H1 (cell line): ENCODE results near the gene MAPKAP1. TPM values are rescaled to one million over a fixed set of nuclear protein-coding genes. Genes with fewer than 3 reads are reported as not detected.

Experiments
- CTCF ChIA-PET: fragments of 300-600 bp; sonication (Branson Sonifier 250); formaldehyde crosslinking; loops from one replicate; lab custom pipeline; 2021; ENCODE audit not compliant: partially characterized antibody; lab: Charles Lee
- POLR2A ChIA-PET: fragments of 300-600 bp; sonication (Branson Sonifier 250); formaldehyde crosslinking; loops from one replicate; lab custom pipeline; 2021; ENCODE audit warnings: inconsistent platforms; ENCODE audit not compliant: partially characterized antibody; lab: Charles Lee
- DNase-seq, 2 experiments: peaks; one replicate each; pipeline versions ENCODE4 v3.0.0 to v3.0.0-alpha.2; 2010 to 2022; ENCODE audit warnings: low spot score in 2 of 2, low read depth in 1 of 2, mixed read lengths in 1 of 2
- FAIRE-seq: peaks from 2 replicates; lab custom pipeline; 2011; peaks lifted over from hg19 to GRCh38; lab: Jason Lieb, UNC
- H2AFZ ChIP-seq: 2 replicates; pipeline ENCODE4 v1.8.1; 2012; ENCODE audit warnings: low read length, inconsistent platforms
- H2AK5ac ChIP-seq: 2 replicates; pipeline ENCODE4 v1.6.1; 2013; ENCODE audit warnings: low read depth, low read length
- H2BK120ac ChIP-seq: replicated peaks from 2 replicates; pipeline ENCODE3; 2013; ENCODE audit warnings: low read depth, low read length, inconsistent platforms
- H2BK12ac ChIP-seq: 2 replicates; pipeline ENCODE4 v1.6.1; 2013; ENCODE audit warnings: low read depth, low read length
- H2BK15ac ChIP-seq: 2 replicates; pipeline ENCODE4 v1.6.1; 2013; ENCODE audit warnings: low read length
- H2BK20ac ChIP-seq: 2 replicates; pipeline ENCODE4 v1.6.1; 2013; ENCODE audit warnings: low read length
- H2BK5ac ChIP-seq: 2 replicates; pipeline ENCODE4 v1.6.1; 2013; ENCODE audit warnings: low read depth, low read length
- H3K14ac ChIP-seq: 2 replicates; pipeline ENCODE4 v1.6.1; 2013; ENCODE audit warnings: inconsistent platforms; ENCODE audit not compliant: insufficient read length
- H3K18ac ChIP-seq: 2 replicates; pipeline ENCODE4 v1.6.1; 2013; ENCODE audit warnings: low read length; ENCODE audit errors: extremely low read depth
- H3K23ac ChIP-seq: 2 replicates; pipeline ENCODE4 v1.6.1; 2013; ENCODE audit warnings: inconsistent platforms; ENCODE audit not compliant: insufficient read length
- H3K23me2 ChIP-seq: 2 replicates; pipeline ENCODE4 v1.6.1; 2013; ENCODE audit warnings: low read depth, low read length
- H3K27ac ChIP-seq: 2 replicates; pipeline ENCODE4 v1.6.1; 2011; ENCODE audit warnings: low read depth, low read length, inconsistent platforms
- H3K27me3 ChIP-seq, 4 experiments: replicated peaks in 1 of 4; 1 replicate in 1 of 4; 2 replicates in 3 of 4; pipeline versions ENCODE4 v1.6.1 to v1.8.1; 2011 to 2013; ENCODE audit warnings: low read length in 3 of 4, mild to moderate bottlenecking in 3 of 4, inconsistent platforms in 2 of 4, mixed read lengths in 2 of 4, moderate library complexity in 1 of 4; ENCODE audit not compliant: control insufficient read depth in 3 of 4, insufficient read depth in 3 of 4; ENCODE audit errors: extremely low read depth in 1 of 4
- H3K36me3 ChIP-seq, 4 experiments: 2 replicates each; pipeline versions ENCODE4 v1.6.1 to v1.8.1; 2011 to 2013; ENCODE audit warnings: mild to moderate bottlenecking in 4 of 4, low read length in 3 of 4, moderate library complexity in 2 of 4, control low read depth in 1 of 4, inconsistent platforms in 1 of 4; ENCODE audit not compliant: insufficient read depth in 4 of 4, control insufficient read depth in 2 of 4
- H3K4ac ChIP-seq: replicated peaks from 2 replicates; pipeline ENCODE3; 2013; ENCODE audit warnings: low read length, low read depth, mixed read lengths, inconsistent platforms; ENCODE audit not compliant: insufficient read length
- H3K4me1 ChIP-seq, 4 experiments: replicated peaks in 1 of 4; 1 replicate in 1 of 4; 2 replicates in 3 of 4; pipeline versions ENCODE4 v1.6.1 to v1.8.1; 2011 to 2013; ENCODE audit warnings: low read length in 3 of 4, inconsistent platforms in 2 of 4, mixed read lengths in 1 of 4; ENCODE audit not compliant: insufficient read depth in 4 of 4, control insufficient read depth in 3 of 4
- H3K4me2 ChIP-seq, 2 experiments: 2 replicates each; pipeline versions ENCODE4 v1.6.1 to v1.8.1; 2011 to 2013; ENCODE audit warnings: low read depth in 2 of 2, low read length in 2 of 2, control low read depth in 1 of 2, inconsistent platforms in 1 of 2, mild to moderate bottlenecking in 1 of 2; ENCODE audit not compliant: insufficient read depth in 1 of 2
- H3K4me3 ChIP-seq, 4 experiments: fragments of 200-600, 300-600 bp in 1 of 4; sonication (generic), shearing (Covaris generic), sonication (Bioruptor Twin) in 1 of 4; 2 replicates each; pipeline versions ENCODE4 v1.5.1 to v1.8.1; 2011 to 2016; ENCODE audit warnings: low read length in 4 of 4, low read depth in 3 of 4, control low read depth in 2 of 4, inconsistent platforms in 2 of 4, mild to moderate bottlenecking in 2 of 4, mixed read lengths in 1 of 4, moderate library complexity in 1 of 4; ENCODE audit not compliant: insufficient read depth in 2 of 4; ENCODE audit errors: extremely low read depth in 1 of 4
- H3K56ac ChIP-seq: replicated peaks from 2 replicates; pipeline ENCODE3; 2013; ENCODE audit warnings: low read depth, mild to moderate bottlenecking, mixed read lengths, low read length, inconsistent platforms; ENCODE audit not compliant: insufficient read length
- H3K79me1 ChIP-seq: 2 replicates; pipeline ENCODE4 v1.6.1; 2013; ENCODE audit warnings: low read depth, low read length, control low read depth
- H3K79me2 ChIP-seq, 2 experiments: 2 replicates each; pipeline versions ENCODE4 v1.6.1 to v1.8.1; 2012 to 2013; ENCODE audit warnings: low read length in 2 of 2, mild to moderate bottlenecking in 2 of 2, inconsistent platforms in 1 of 2; ENCODE audit not compliant: insufficient read depth in 2 of 2, control insufficient read depth in 1 of 2
- H3K9ac ChIP-seq, 4 experiments: replicated peaks in 1 of 4; 1 replicate in 1 of 4; 2 replicates in 3 of 4; pipeline versions ENCODE4 v1.6.1 to v1.8.1; 2011 to 2013; ENCODE audit warnings: low read depth in 3 of 4, low read length in 3 of 4, control low read depth in 2 of 4, mild to moderate bottlenecking in 2 of 4, moderate library complexity in 2 of 4, inconsistent platforms in 1 of 4; ENCODE audit errors: extremely low read depth in 1 of 4
- H3K9me3 ChIP-seq, 2 experiments: 2 replicates each; pipeline versions ENCODE4 v1.6.1 to v1.8.1; 2012 to 2013; ENCODE audit warnings: mild to moderate bottlenecking in 2 of 2, moderate library complexity in 2 of 2, control low read depth in 1 of 2, inconsistent platforms in 1 of 2, low read depth in 1 of 2, low read length in 1 of 2, mixed read lengths in 1 of 2; ENCODE audit not compliant: insufficient read depth in 2 of 2
- H4K20me1 ChIP-seq, 2 experiments: replicated peaks in 1 of 2; 2 replicates each; pipeline versions ENCODE3 to v1.8.1; 2011 to 2013; ENCODE audit warnings: inconsistent platforms in 2 of 2, low read length in 2 of 2, mild to moderate bottlenecking in 1 of 2; ENCODE audit not compliant: insufficient read depth in 2 of 2, control insufficient read depth in 1 of 2
- H4K5ac ChIP-seq: 2 replicates; pipeline ENCODE4 v1.6.1; 2013; ENCODE audit warnings: low read length, low read depth, mixed read lengths, inconsistent platforms; ENCODE audit not compliant: insufficient read length
- H4K8ac ChIP-seq: 2 replicates; pipeline ENCODE4 v1.8.0; 2013; ENCODE audit warnings: mild to moderate bottlenecking, moderate library complexity, low read length, inconsistent platforms; ENCODE audit not compliant: insufficient read depth; ENCODE audit errors: extremely low read depth
- H4K91ac ChIP-seq: replicated peaks from 2 replicates; pipeline ENCODE3; 2013; ENCODE audit warnings: low read length, mixed read lengths, inconsistent platforms; ENCODE audit not compliant: insufficient read length
- HDAC2 ChIP-seq, 2 experiments: fragments of 300-600 bp in 1 of 2; sonication (generic) in 1 of 2; IDR thresholded peaks; 2 replicates each; pipeline ENCODE4 v1.6.1; 2011 to 2012; ENCODE audit warnings: low read depth in 2 of 2, low read length in 2 of 2, mild to moderate bottlenecking in 2 of 2, moderate library complexity in 2 of 2, borderline replicate concordance in 1 of 2, inconsistent platforms in 1 of 2
- KDM1A ChIP-seq: fragments of 200-600, 300-600 bp; sonication (generic); IDR thresholded peaks from 2 replicates; pipeline ENCODE4 v1.7.1; 2016; ENCODE audit warnings: mild to moderate bottlenecking, low read length, borderline replicate concordance
- POLR2AphosphoS5 ChIP-seq: IDR thresholded peaks from 2 replicates; pipeline ENCODE4 v1.6.1; 2011; ENCODE audit warnings: low read depth, low read length
- WGBS, 2 experiments: shearing (Covaris generic) in 1 of 2; methylation state at CpG; one replicate each; pipeline versions ENCODE4 v1.1.6 to v1.1.7; 2013 to 2015; ENCODE audit warnings: low lambda C conversion rate in 2 of 2, mixed read lengths in 2 of 2, inconsistent platforms in 1 of 2, low coverage in 1 of 2, missing lambda C conversion rate in 1 of 2; ENCODE audit not compliant: insufficient replicate concordance in 2 of 2, insufficient coverage in 1 of 2, insufficient read length in 1 of 2; ENCODE audit errors: extremely low coverage in 1 of 2, missing lambda C conversion rate in 1 of 2; 5-methylcytosine and 5-hydroxymethylcytosine counted together
- polyA plus RNA-seq, 7 experiments: library from polyadenylated mRNA; depleted of rRNA in 3 of 7; stranded (reverse) in 5 of 7; unstranded in 2 of 7; fragments of >200 nt in 5 of 7; fragments of 200-250 nt in 2 of 7; gene quantifications; 1 replicate in 5 of 7; 2 replicates in 1 of 7; 4 replicates in 1 of 7; pipeline versions ENCODE4 v1.2.1 to v1.2.3, GENCODE V29; 2011 to 2013; ENCODE audit warnings: missing spikeins in 2 of 7, mixed read lengths in 2 of 7
- total RNA-seq: library from RNA; stranded (reverse); fragmentation: NEBNext Ultra II Directional; extraction: Animal tissue kit (Norgen Biotek cat#: 25700); gene quantifications from 2 replicates; pipeline ENCODE4 v1.2.1, GENCODE V29; 2021

Gene MAPKAP1
- total and polyA plus RNA-seq, 2 of the 8 experiments (the other 6 are each of a cell fraction or from before 2014, with no cell fraction given) = 79.2 to 140 TPM

DNA sequence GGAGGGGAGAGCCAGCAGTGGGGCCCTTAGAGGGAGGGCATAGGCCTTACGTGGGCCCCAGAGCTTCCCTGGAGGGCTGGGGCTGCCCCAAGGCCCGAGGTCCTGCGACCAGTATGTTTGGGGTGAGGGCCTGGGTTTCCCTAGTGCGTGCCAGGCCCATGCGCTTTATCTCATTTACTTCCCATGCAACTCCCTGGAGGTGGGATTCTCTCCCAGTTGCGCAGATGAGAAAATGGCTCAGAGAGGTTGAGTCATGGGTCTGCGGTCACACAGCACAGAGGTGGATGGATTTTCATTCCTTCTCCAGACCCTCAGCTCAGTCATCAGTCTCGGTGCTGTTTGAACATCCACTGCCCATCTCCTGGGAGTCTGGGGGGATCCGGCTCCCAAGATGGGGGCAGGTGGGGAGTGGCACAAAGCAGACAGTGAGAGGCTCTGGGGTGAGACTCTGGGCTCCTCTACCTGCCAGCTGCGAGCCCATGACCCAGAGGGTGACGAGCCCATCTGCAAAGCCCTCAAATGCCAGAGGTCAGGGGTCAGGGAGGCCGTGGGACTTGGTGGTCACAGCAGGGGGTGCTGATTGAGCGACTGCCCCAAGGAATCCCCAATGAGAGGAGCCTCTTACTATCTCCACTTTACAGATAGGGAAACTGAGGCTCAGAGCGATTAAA lies 274.2 kb downstream of the MAPKAP1 start:
- POLR2A ChIA-PET = no interaction called here
- H4K91ac ChIP-seq = no peak overlapping the region
- no peak overlapping the region for H2BK120ac ChIP-seq
- no peak overlapping the region for H3K27ac ChIP-seq
- 92% methylated on average over 13 of the region's 14 CpGs; no CpG with 5 or more reads in 1 of the 2 experiments for WGBS, 2 experiments
- CTCF ChIA-PET = interaction anchor here (1.8 to 1.9 kb wide), 2 partner anchors 13 to 25 kb away, joined by 4 read pairs; no protein-coding TSS in a partner anchor
- H3K27me3 ChIP-seq = no peaks in the 10 kb centered on the region
- no peak overlapping the region for H4K5ac ChIP-seq
- H3K4me2 ChIP-seq = no peak overlapping the region
- no peak overlapping the region for H3K14ac ChIP-seq
- TF ChIP-seq POLR2AphosphoS5 (no peak), HDAC2 (IDR thresholded peaks at IDR 0.05; ENCODE audit: borderline replicate concordance in 1 of 2, low read depth in 2 of 2, low read length in 2 of 2) (0 out of 4 replicates have a peak, but pooled peaks of 1 of the 2 experiments have one; percentile 49), KDM1A (peak; percentile 81; the same call in 1 of the 2 replicates)
- H4K8ac ChIP-seq = no peak overlapping the region
- no peak overlapping the region for H3K23ac ChIP-seq
- no peak overlapping the region for H2BK20ac ChIP-seq
- no peaks in the 10 kb centered on the region for H3K9me3 ChIP-seq
- H2BK12ac ChIP-seq = no peak overlapping the region
- H2BK15ac ChIP-seq = no peak overlapping the region
- H3K4me3 ChIP-seq = no peak overlapping the region
- no peak overlapping the region for H2AK5ac ChIP-seq
- no peaks in the 10 kb centered on the region for H3K79me1 ChIP-seq
- H3K23me2 ChIP-seq = no peaks in the 10 kb centered on the region
- H3K4ac ChIP-seq = no peak overlapping the region
- peaks cover 0 to 8% (median 3%) of the 10 kb centered on the region in 4 experiments; a peak in 5 of 7 replicates for H3K4me1 ChIP-seq
- H3K9ac ChIP-seq = no peak overlapping the region
- no peak overlapping the region for H3K56ac ChIP-seq
- no peaks in the 10 kb centered on the region for H4K20me1 ChIP-seq
- no peaks in the 10 kb centered on the region for H3K79me2 ChIP-seq
- FAIRE-seq = no peak
- H2BK5ac ChIP-seq = no peak overlapping the region
- no peaks in the 10 kb centered on the region for H3K36me3 ChIP-seq
- no peak overlapping the region for H2AFZ ChIP-seq
- no peak for DNase-seq
- H3K18ac ChIP-seq = no peak overlapping the region
